ENCODE results near the gene PPA1.
"Not testable (repeated sequence)": the region's sequence is repeated elsewhere in the genome, so short reads cannot be mapped to it uniquely, and the experiment has no call there.

PPA1 gene

GRCh38 chr10:70233109-70233938 lies at the start of gene PPA1:
Gene PPA1, minus strand, starts transcription at chr10:70233429. Its CDS starts 102 bp downstream, at chr10:70233327.
- peak; percentile 96 for DNase-seq

- DNase-seq: no peak
These were observed 48.4 kb upstream of the PPA1 start for GRCh38 chr10:70281609-70282008.

- DNase-seq: no peak
These were observed 46.9 kb upstream of the PPA1 start for GRCh38 chr10:70280099-70280498.

- no peak for DNase-seq
These were observed 44.3 kb upstream of the PPA1 start for GRCh38 chr10:70277396-70278030.

- DNase-seq: no peak
These were observed 41.4 kb upstream of the PPA1 start for GRCh38 chr10:70274643-70275042.

- peak; percentile 30 for DNase-seq
These were observed 39.7 kb upstream of the PPA1 start for GRCh38 chr10:70272925-70273316.

- DNase-seq: no peak
These were observed 39.0 kb upstream of the PPA1 start for GRCh38 chr10:70271996-70272924.

GRCh38 chr10:70270952-70271351 lies 37.7 kb upstream of the PPA1 start:
- DNase-seq: no peak

GRCh38 chr10:70269741-70270140 lies 36.5 kb upstream of the PPA1 start:
- DNase-seq: no peak

- no peak for DNase-seq
These were observed 35.1 kb upstream of the PPA1 start for GRCh38 chr10:70268376-70268775.

GRCh38 chr10:70267161-70267933 lies 34.1 kb upstream of the PPA1 start:
- peak; percentile 12 for DNase-seq

GRCh38 chr10:70266701-70267100 lies 33.5 kb upstream of the PPA1 start:
- no peak for DNase-seq

- no peak for DNase-seq
These were observed 32.8 kb upstream of the PPA1 start for GRCh38 chr10:70266056-70266455.

GRCh38 chr10:70265032-70265689 lies 31.9 kb upstream of the PPA1 start:
- peak; percentile 13 for DNase-seq

GRCh38 chr10:70260734-70261133 lies 27.5 kb upstream of the PPA1 start:
- DNase-seq: no peak

GRCh38 chr10:70260259-70260658 lies 27.0 kb upstream of the PPA1 start:
- no peak for DNase-seq

- no peak for DNase-seq
These were observed 25.0 kb upstream of the PPA1 start for GRCh38 chr10:70258216-70258615.

GRCh38 chr10:70257816-70258215 lies 24.6 kb upstream of the PPA1 start:
- not testable (repeated sequence) for DNase-seq

GRCh38 chr10:70256463-70256862 lies 23.2 kb upstream of the PPA1 start:
- no peak for DNase-seq

- no peak for DNase-seq
These were observed 22.4 kb upstream of the PPA1 start for GRCh38 chr10:70255329-70256299.

Data from hematopoietic multipotent progenitor cell treated with erythropoietin and hydrocortisone succinate and interleukin-3 and kit ligand, for 8 days (in vitro differentiated cells).